Putamen (tissue), 1 donor: Measurements from ENCODE around the gene MGAT5B.
"Not testable (repeated sequence)": the region's sequence is repeated elsewhere in the genome, so short reads cannot be mapped to it uniquely, and the experiment has no call there.

Source experiments
- DNase-seq: peaks from one replicate; pipeline ENCODE4 v3.0.0-alpha.2; 2016; ENCODE audit warnings: low spot score

The MGAT5B gene

DNA sequence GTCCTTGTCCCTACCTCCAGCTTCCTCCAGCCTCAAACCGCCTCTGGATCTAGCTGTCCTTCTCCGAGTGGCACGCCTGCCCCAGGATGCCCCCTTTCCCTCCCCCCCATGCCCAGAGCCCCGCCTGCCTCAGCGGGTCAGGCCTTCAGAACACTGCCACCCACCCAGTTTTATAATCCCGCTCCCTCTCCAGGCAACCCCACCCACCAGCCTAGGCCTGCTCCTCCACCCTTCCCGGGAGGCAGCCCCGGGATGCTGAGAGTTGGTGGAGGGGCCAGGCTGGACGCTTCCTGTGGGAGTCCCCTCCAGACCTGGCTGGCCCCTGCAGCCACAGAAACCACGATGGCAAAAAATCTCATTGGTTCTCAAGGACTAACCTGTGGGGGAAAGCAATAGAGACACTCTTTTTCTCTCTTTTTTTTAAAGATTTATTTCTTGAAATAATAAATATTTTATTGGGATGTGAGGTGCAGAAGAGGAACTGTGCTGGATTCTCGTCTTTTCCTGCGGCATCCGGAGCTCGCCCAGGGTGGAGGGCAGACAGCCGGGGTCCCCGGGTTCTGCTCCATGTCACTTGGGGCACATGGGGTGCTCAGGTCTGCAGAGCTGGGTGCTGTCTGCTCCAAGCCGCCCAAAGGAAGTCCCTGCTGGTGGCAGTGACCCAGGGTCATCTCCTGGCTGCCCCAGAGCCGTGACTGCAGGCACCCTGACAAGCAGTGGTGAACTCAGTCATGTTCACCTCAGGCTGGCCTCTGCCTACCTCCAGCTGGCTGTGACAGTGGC lies 81.9 kb downstream of the MGAT5B start:
- DNase-seq = no peak

- DNase-seq = peak; percentile 55
These were observed 83.2 kb downstream of the MGAT5B start for GRCh38 chr17:76951375-76951905.

DNA sequence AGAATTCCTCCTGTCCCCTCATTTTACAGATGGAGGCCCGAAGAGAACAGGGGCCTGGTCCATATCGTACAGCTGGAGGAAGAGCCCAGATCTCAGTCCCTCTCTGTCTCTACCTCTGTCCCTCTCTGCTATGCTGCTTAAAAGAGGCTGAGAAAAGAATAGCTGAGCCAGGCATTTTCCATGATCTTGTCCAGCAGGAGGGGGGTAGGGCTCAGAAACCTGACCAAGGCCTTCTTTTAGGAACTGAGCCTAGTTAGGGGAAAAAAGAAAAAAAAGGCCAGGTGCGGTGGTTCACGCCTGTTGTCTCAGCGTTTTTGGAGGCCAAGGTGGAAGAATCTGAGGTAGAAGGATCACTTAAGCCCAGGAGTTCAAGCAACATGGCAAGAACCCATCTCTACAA lies 84.2 kb downstream of the MGAT5B start:
- DNase-seq = no peak

DNA sequence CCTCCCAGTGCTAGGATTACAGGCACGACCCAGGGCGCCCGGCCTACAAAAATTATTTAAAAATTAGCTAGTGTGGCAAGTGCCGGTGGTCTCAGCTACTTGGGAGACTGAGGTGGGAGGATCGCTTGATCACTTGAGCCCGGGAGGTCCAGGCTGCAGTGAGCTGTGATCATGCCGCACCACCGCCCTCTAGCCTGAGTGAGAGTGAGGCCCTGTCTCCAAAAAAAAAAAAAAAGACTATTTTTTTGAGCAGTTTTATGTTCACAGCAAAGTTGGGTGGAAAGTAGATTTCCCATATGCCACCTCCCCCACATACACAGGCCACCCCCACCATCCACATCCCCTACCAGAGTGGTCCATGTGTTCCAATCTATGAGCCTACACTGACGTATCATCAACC lies 84.9 kb downstream of the MGAT5B start:
- no peak for DNase-seq

- no peak for DNase-seq
These were observed 85.7 kb downstream of the MGAT5B start for GRCh38 chr17:76953946-76954345.

- DNase-seq = no peak
These were observed 87.0 kb downstream of the MGAT5B start for GRCh38 chr17:76955191-76955590.

DNA sequence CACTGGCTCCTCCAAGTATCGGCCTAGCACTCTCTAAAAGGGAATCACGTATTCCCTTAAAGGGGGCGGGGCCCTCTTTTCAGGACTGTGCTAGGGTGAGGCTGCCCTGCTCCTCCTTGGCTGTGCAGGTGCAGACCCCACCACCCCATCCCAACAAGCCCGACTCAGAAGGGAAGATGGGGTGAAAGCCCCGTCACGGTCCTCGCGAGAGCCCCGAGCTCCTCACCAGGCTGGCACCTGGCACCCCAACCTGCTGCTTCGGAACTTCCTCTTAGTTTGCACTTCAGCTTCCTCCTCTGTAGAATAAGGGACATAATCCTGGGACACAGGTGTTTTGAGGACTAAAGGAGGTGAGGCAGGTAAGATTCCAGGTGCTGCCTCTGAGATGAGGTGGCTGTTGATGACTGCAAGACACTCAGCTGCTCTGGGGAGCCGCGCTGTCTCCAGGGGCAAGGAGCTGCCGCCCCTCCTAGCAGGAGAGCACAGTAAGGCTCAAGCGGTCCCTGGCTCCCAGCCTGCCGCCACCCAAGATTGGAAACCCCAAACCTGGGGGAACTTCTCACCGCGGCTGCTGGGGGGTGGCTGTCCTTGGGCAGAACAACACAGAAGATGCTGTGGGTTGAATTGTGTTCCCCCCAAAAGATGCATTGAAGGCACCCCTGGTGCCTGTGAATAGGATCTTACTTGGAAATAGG lies 88.8 kb downstream of the MGAT5B start:
- no peak for DNase-seq

DNA sequence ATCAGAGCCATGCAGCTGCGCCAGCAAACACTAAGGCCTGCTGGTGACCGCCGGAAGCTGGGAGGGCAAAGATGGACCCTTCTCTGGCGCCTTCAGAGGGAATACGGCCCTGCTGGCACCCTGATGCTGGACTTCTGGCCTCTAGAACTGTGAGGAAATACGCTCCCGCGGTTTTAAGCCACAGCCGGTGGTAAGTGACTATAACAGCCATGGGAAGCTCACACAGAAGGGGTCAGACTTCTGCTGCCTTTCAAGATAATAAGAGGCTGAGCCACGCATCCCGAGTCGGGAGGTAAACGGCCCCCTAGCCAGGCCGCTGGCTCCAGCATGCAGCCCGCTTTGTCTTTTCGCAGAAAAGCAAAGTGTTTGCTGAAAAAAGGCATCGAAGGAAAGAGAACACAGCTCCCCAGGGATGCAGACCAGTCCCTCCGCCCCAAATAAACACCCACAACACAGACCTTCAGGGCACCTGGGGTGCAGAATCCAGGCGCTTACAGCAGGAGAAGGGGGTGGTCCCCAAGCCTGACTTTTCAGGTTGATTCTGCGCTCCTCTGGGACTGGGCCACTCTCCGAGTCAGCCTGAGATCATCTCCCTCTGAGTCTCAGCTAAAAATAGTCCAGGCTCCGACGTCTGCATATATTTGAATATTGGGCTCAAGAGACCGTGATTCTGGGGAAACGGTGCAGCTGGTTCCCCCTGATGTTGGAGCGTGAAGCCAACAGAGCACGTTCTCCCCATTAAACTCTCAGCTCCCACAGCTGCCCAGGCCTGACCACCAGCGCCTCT lies 89.7 kb downstream of the MGAT5B start:
- no peak for DNase-seq

- no peak for DNase-seq
These were observed 90.8 kb downstream of the MGAT5B start for GRCh38 chr17:76958974-76959373.

GRCh38 chr17:76961869-76962268 lies 93.7 kb downstream of the MGAT5B start:
- no peak for DNase-seq

GRCh38 chr17:76962858-76963257 lies 94.7 kb downstream of the MGAT5B start:
- no peak for DNase-seq

GRCh38 chr17:76966016-76966415 lies 97.8 kb downstream of the MGAT5B start:
- DNase-seq = no peak

DNA sequence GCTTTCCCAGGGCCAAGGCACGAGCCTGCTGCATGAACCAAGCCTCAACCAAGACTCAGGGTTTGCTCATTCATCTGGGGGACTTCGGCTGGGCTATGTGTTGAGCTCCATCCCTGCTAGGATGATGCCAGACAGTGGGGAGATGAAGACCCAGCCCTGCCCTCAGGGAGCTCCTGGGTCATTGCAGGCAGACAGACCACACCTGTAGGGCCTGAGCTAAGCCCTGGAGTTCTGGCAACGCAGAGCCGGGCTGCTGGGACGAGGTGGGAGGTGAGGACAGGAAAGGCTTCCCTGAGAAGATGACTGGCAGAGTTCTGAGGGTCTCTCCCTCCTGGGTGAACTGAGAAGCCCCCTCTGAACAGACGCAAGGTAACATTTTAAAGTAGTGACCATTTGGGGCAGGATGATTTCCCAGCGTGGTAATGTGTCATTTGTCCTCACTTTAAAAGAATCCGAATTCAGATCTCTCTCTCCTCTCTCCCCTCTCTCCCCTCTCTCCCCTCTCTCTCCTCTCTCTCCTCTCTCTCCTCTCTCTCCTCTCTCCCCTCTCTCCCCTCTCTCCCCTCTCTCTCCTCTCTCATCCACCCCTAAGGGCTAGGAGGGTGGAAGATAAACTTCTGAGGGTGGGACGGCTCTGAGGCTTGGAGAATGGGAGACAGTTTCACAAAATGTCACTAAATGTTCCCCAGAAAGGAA lies 98.4 kb downstream of the MGAT5B start:
- DNase-seq = no peak

GRCh38 chr17:76967762-76968161 lies 99.6 kb downstream of the MGAT5B start:
- no peak for DNase-seq

DNA sequence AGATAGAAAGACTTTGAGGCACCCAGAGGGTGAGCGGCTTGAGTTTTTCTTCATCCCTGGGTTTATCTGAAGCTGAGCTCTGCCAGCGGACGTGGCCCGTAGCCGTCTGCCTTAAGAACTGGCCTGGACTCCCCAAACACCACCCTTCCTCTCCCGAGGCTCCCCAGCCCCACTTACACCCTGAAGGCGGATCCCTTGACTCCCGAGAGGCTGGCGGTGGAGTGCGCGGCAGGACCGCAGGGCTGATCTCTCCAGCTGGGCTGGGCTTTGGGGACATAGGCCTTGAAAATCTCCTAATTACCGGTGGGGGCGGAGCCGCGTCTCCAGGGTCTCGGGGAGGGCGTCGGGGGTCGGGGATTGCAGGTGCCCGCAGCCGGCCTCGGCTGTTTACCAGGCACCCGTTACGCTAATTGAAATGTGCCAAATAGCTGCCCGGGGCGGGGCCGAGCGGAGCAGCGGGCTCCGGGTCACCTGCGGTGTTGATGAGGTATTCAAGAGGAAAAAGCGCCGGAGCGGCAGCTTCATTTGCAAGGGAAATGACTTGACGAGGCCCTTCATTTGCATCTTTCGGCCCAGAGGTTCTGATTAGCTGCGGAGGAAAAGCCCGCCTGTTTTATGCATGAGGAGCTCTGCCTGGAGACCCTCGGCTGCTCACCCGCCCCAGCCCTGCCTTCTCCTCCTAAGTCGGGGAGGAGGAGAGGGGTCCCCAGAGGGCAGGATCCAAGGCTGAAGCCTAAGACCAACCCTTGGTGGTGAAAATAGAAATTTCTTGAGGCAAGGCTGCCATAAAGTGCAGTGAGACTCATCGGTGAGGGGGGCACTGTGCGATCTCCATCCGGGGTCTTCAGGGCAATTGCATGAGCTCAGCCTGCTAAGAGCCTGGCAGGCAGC lies 100.7 kb downstream of the MGAT5B start:
- DNase-seq = no peak

DNA sequence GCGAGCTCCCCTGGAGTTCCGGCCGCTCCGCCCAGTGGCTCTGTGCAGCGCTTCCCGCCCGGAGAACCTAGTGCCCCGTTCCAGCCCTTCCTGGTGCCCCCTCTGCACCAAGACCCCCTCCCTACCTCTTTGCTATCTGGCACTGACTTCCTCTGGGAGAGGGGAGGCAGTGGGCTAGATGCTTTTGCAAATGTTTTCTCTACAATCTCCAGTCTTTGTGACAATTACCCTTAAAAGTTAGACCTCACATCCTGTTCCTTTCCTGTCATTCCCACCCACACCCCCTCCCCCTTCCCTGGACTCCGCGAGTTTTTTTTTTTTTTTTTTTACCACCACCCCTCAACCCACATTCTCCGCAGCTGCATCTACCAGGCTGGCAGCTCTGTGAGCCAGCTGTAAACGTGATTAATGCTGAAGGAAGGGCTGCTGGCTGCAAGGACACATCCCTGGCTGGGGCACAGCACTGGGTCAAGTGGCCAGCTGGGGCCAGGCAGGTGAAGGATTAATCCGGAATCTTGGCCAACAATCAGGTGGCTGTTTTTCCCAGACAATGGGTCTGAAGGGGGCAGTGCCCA lies 101.5 kb downstream of the MGAT5B start:
- DNase-seq = no peak

- DNase-seq = not testable (repeated sequence)
These were observed 102.0 kb downstream of the MGAT5B start for GRCh38 chr17:76970228-76970627.

DNA sequence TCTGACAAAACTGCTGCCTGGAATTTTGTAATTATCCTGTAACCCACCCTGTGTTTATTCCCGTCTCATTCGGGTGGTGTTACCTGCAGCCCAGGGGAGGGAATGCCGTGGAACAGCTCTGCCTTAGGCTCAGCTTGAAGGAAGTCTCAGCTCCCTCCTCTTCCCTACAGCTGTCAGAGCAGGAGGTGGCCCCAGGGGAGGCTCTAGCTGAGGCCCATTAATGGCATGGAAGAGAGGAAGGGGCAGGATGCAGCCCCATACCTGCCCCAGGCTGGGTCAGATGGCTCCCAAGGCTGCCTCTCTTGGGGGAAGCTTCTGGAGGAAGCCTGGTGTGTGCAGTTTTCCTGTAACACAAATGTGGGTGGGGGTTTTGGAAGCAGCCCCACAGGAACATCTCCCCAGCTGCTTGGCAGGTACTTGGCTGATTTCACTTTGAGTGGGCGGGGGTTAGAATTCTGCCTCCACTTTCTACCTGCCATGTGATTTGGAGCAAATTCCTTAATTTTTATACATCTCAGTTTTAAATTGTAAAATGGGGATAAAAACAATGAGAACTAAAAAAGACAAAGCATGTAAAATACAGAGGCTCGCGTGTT lies 103.9 kb downstream of the MGAT5B start:
- DNase-seq = peak; percentile 75

DNA sequence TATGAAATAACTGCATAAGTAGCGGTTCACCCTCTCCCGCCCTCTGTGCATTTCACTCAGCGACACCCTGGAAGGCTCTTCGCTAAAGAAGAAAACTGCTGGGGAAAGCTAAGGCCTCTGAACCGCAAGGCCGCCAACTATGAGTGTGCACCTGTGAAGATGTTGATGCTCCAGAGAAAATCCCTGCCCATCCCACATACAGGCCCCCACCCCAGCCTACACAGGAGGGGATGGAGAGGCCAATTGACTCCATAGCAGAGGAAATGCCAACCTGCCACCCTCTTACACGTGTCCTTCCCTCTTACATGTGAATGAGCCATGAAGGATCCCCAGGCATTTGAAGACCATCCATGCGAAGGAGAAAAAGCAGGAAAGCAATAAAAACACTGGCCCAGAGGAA lies 104.8 kb downstream of the MGAT5B start:
- no peak for DNase-seq

DNA sequence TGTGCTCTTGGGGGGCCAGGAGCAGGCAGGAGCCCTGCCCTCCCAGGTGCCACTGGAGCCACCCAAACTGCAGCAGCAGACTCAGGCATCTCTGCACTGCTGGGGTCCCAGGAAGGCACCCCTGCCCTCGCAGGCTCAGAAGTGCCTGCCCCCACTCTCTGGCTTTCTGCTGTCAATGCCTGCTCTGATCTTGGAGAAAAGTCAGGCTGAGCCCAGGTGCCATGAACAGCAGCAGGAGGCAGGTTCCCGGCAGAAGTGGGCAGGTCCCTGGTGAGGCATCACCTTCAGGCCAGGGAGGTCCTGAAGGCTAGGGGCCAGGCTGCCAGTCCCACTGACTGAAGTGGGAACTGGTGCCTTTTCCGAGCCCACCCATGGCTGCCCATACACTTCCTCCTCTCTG lies 106.5 kb downstream of the MGAT5B start:
- no peak for DNase-seq
